ENCODE data around the gene ZNF689. TPM values are rescaled to one million over a fixed set of nuclear protein-coding genes. Genes with fewer than 3 reads are reported as not detected.

The ZNF689 gene
- total and polyA plus RNA-seq, 2 of the 13 experiments (the other 11 are each of a cell fraction or from before 2014, with no cell fraction given), result 9.7 to 19.5 TPM

DNA sequence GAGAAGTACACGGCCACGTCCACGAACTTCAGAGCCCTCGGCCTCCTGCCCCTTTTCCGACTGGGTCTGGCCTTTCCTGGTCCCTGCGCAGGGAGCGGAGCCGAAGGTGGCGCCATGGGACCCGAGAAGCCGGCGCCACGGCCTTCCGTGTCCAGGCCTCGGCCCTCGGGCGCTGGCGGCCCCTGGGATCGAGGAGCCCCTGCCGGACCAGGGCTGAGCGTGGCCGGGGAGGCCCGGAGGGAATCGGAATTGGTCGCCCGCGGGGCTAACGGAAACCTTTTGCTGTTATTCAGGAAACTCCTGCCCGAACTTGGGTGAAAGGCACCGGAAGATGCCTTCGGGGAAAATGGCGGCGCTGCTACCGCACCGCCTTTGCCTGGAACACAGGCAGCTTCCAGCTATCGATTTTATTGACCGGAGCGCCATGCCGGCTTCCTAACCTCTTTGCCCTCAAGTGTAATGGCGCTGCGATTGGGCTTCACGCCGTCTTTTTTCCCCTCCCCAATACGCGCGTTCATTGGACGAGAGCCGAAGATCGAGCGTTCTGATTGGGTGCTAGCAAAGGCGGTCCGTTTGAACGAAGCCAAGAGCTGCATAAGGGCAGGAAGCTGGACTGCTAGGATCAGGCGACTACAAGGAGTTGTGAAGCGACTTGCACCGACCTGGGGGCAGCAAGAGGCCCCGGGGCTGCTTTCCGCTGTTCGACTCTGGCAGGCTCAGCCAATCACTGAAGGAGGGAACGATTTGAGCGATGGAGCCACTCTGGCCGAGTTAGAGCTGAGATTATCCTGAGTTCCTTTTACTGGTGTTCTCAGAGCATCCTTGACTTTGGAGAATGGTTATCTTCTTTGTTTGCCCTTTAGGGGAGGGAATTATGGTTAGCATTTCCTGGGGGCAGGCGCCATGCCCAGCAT, at the start of gene ZNF689 (continued):
- peak; percentile 83; the same call in 1 of the 2 replicates for TF ChIP-seq ZNF235 (CRISPR knock-in tag; IDR thresholded peaks at IDR 0.05; ENCODE audit: borderline replicate concordance)
- TF ChIP-seq, protein P1, sequence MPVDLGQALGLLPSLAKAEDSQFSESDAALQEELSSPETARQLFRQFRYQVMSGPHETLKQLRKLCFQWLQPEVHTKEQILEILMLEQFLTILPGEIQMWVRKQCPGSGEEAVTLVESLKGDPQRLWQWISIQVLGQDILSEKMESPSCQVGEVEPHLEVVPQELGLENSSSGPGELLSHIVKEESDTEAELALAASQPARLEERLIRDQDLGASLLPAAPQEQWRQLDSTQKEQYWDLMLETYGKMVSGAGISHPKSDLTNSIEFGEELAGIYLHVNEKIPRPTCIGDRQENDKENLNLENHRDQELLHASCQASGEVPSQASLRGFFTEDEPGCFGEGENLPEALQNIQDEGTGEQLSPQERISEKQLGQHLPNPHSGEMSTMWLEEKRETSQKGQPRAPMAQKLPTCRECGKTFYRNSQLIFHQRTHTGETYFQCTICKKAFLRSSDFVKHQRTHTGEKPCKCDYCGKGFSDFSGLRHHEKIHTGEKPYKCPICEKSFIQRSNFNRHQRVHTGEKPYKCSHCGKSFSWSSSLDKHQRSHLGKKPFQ (CRISPR knock-in tag; IDR thresholded peaks at IDR 0.05; ENCODE audit: insufficient replicate concordance), result peak; percentile 93
- peak; percentile 47 for TF ChIP-seq SKI (IDR thresholded peaks at IDR 0.05; ENCODE audit: partially characterized antibody)
- TF ChIP-seq CENPT (CRISPR knock-in tag; IDR thresholded peaks at IDR 0.05; ENCODE audit: low read depth), result no peak; the same call in 1 of the 2 replicates
- TF ChIP-seq, protein P2, sequence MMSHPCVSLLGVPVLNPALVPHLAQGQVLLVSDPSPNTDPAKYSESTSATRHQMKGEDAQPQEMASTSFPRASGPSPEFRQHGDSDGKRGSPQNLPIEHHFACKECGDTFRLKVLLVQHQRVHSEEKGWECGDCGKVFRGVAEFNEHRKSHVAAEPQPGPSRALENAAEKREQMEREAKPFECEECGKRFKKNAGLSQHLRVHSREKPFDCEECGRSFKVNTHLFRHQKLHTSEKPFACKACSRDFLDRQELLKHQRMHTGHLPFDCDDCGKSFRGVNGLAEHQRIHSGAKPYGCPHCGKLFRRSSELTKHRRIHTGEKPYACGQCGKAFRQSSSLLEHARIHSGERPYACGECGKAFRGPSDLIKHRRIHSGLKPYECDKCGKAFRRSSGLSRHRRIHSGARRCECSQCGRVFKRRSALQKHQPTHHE (CRISPR knock-in tag; IDR thresholded peaks at IDR 0.05; ENCODE audit: borderline replicate concordance), result peak; percentile 67; the same call in 1 of the 2 replicates
- TF ChIP-seq, protein P3, sequence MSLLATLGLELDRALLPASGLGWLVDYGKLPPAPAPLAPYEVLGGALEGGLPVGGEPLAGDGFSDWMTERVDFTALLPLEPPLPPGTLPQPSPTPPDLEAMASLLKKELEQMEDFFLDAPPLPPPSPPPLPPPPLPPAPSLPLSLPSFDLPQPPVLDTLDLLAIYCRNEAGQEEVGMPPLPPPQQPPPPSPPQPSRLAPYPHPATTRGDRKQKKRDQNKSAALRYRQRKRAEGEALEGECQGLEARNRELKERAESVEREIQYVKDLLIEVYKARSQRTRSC (CRISPR knock-in tag; IDR thresholded peaks at IDR 0.05; ENCODE audit: low read depth), result no peak
- TF ChIP-seq ZNF354B (CRISPR knock-in tag; IDR thresholded peaks at IDR 0.05), result 0 out of 2 replicates have a peak, but pooled peaks have one; percentile 82
- TF ChIP-seq, protein P4, sequence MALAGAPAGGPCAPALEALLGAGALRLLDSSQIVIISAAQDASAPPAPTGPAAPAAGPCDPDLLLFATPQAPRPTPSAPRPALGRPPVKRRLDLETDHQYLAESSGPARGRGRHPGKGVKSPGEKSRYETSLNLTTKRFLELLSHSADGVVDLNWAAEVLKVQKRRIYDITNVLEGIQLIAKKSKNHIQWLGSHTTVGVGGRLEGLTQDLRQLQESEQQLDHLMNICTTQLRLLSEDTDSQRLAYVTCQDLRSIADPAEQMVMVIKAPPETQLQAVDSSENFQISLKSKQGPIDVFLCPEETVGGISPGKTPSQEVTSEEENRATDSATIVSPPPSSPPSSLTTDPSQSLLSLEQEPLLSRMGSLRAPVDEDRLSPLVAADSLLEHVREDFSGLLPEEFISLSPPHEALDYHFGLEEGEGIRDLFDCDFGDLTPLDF (CRISPR knock-in tag; IDR thresholded peaks at IDR 0.05), result peak; percentile 92
- TF ChIP-seq KDM1A (CRISPR knock-in tag; IDR thresholded peaks at IDR 0.05), result no peak
- no peak for TF ChIP-seq POLR2AphosphoS2 (IDR thresholded peaks at IDR 0.05; ENCODE audit: low read depth, low read length)
- no peak for TF ChIP-seq EHMT2 (IDR thresholded peaks at IDR 0.05; ENCODE audit: borderline replicate concordance, low read depth, low read length)
- no peak for TF ChIP-seq ATM (IDR thresholded peaks at IDR 0.05; ENCODE audit: borderline replicate concordance)
- no peak for TF ChIP-seq ZNF432 (CRISPR knock-in tag; IDR thresholded peaks at IDR 0.05; ENCODE audit: borderline replicate concordance)
- TF ChIP-seq, protein P5, sequence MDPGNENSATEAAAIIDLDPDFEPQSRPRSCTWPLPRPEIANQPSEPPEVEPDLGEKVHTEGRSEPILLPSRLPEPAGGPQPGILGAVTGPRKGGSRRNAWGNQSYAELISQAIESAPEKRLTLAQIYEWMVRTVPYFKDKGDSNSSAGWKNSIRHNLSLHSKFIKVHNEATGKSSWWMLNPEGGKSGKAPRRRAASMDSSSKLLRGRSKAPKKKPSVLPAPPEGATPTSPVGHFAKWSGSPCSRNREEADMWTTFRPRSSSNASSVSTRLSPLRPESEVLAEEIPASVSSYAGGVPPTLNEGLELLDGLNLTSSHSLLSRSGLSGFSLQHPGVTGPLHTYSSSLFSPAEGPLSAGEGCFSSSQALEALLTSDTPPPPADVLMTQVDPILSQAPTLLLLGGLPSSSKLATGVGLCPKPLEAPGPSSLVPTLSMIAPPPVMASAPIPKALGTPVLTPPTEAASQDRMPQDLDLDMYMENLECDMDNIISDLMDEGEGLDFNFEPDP (CRISPR knock-in tag; conservative IDR thresholded peaks at IDR 0.05), result peak; percentile 95; the same call in 1 of the 2 replicates
- peak; percentile 97 for TF ChIP-seq SRSF1 (optimal IDR thresholded peaks at IDR 0.05; ENCODE audit: low read depth, low read length)
- TF ChIP-seq, protein P6, sequence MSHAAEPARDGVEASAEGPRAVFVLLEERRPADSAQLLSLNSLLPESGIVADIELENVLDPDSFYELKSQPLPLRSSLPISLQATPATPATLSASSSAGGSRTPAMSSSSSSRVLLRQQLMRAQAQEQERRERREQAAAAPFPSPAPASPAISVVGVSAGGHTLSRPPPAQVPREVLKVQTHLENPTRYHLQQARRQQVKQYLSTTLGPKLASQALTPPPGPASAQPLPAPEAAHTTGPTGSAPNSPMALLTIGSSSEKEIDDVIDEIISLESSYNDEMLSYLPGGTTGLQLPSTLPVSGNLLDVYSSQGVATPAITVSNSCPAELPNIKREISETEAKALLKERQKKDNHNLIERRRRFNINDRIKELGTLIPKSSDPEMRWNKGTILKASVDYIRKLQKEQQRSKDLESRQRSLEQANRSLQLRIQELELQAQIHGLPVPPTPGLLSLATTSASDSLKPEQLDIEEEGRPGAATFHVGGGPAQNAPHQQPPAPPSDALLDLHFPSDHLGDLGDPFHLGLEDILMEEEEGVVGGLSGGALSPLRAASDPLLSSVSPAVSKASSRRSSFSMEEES (CRISPR knock-in tag; IDR thresholded peaks at IDR 0.05), result peak; percentile 55; the same call in 1 of the 2 replicates
- no peak; the same call in 1 of the 2 replicates for TF ChIP-seq ZNF570 (CRISPR knock-in tag; IDR thresholded peaks at IDR 0.05; ENCODE audit: borderline replicate concordance)
- TF ChIP-seq RFXAP (CRISPR knock-in tag; IDR thresholded peaks at IDR 0.05; ENCODE audit: borderline replicate concordance), result peak; percentile 85

All from HepG2 (cell line).